GDM1 (cell line): ENCODE measurements around the gene CDKN2B.
"Not testable (repeated sequence)": the region's sequence is repeated elsewhere in the genome, so short reads cannot be mapped to it uniquely, and the experiment has no call there.

ENCODE experiments used
- DNase-seq: peaks from one replicate; lab custom pipeline; 2025; lab: John Stamatoyannopoulos, UW

The CDKN2B gene

GRCh38 chr9:22008717-22009505 is at the start of gene CDKN2B:
CDKN2B (minus strand) TSS chr9:22009305; CDS start chr9:22008953, 352 bp downstream.
- no peak for DNase-seq

GRCh38 chr9:22057972-22058371 is 48.9 kb upstream of the CDKN2B start:
- DNase-seq = not testable (repeated sequence)

GRCh38 chr9:22056402-22056801 is 47.3 kb upstream of the CDKN2B start:
- peak; percentile 1 for DNase-seq

- DNase-seq = no peak
Observed at GRCh38 chr9:22055090-22055489, 46.0 kb upstream of the CDKN2B start.

GRCh38 chr9:22054529-22054928 is 45.4 kb upstream of the CDKN2B start:
- no peak for DNase-seq

GRCh38 chr9:22054076-22054475 is 45.0 kb upstream of the CDKN2B start:
- DNase-seq = no peak

- DNase-seq = no peak
Observed at GRCh38 chr9:22053178-22053577, 44.1 kb upstream of the CDKN2B start.

- DNase-seq = no peak
Observed at GRCh38 chr9:22052376-22052945, 43.4 kb upstream of the CDKN2B start.

- peak; percentile 63 for DNase-seq
Observed at GRCh38 chr9:22050924-22051323, 41.8 kb upstream of the CDKN2B start.

- DNase-seq = no peak
Observed at GRCh38 chr9:22049411-22049810, 40.3 kb upstream of the CDKN2B start.

- DNase-seq = no peak
Observed at GRCh38 chr9:22047596-22047995, 38.5 kb upstream of the CDKN2B start.

GRCh38 chr9:22046243-22046885 is 37.3 kb upstream of the CDKN2B start:
- no peak for DNase-seq

GRCh38 chr9:22045423-22045822 is 36.3 kb upstream of the CDKN2B start:
- no peak for DNase-seq

GRCh38 chr9:22044583-22044982 is 35.5 kb upstream of the CDKN2B start:
- DNase-seq = no peak

- no peak for DNase-seq
Observed at GRCh38 chr9:22043928-22044327, 34.8 kb upstream of the CDKN2B start.

GRCh38 chr9:22041775-22042174 is 32.7 kb upstream of the CDKN2B start:
- no peak for DNase-seq

GRCh38 chr9:22041344-22041743 is 32.2 kb upstream of the CDKN2B start:
- no peak for DNase-seq

GRCh38 chr9:22040760-22041159 is 31.7 kb upstream of the CDKN2B start:
- no peak for DNase-seq

GRCh38 chr9:22039258-22039657 is 30.2 kb upstream of the CDKN2B start:
- DNase-seq = no peak

- DNase-seq = no peak
Observed at GRCh38 chr9:22037954-22038690, 29.0 kb upstream of the CDKN2B start.

- no peak for DNase-seq
Observed at GRCh38 chr9:22036866-22037626, 27.9 kb upstream of the CDKN2B start.

- no peak for DNase-seq
Observed at GRCh38 chr9:22035591-22036011, 26.5 kb upstream of the CDKN2B start.
